Activated naive CD8-positive, alpha-beta T cell treated with anti-CD3 and anti-CD28 coated beads, Interleukin-2, amount 50 U/mL, for 24 hours (primary cell): ENCODE data around the gene PANX2.
"Not testable (repeated sequence)": the region's sequence is repeated elsewhere in the genome, so short reads cannot be mapped to it uniquely, and the experiment has no call there.

Experiments
- ATAC-seq: fragments of 150-1000 bp; cut with Tn5 transposase; one replicate; pipeline ENCODE4 v1.10.0; 2021
- DNase-seq: peaks from one replicate; pipeline ENCODE4 v3.0.0; 2021
- H3K27ac Mint-ChIP-seq: one replicate; pipeline ENCODE4 v1.8.0; 2021; ENCODE audit warnings: mild to moderate bottlenecking, mixed read lengths
- H3K27me3 Mint-ChIP-seq: one replicate; pipeline ENCODE4 v1.8.0; 2021; ENCODE audit warnings: mixed read lengths
- H3K36me3 Mint-ChIP-seq: one replicate; pipeline ENCODE4 v1.8.0; 2021; ENCODE audit warnings: low read depth, mixed read lengths
- H3K4me1 Mint-ChIP-seq: one replicate; pipeline ENCODE4 v1.8.0; 2021; ENCODE audit warnings: mixed read lengths
- H3K4me3 Mint-ChIP-seq: one replicate; pipeline ENCODE4 v1.8.0; 2021; ENCODE audit warnings: mild to moderate bottlenecking, moderate library complexity, mixed read lengths
- H3K9me3 Mint-ChIP-seq: one replicate; pipeline ENCODE4 v1.8.0; 2021; ENCODE audit warnings: mixed read lengths

The PANX2 gene

GRCh38 chr22:50157709-50158375 is 12.7 kb upstream of the PANX2 start:
- ATAC-seq (no peak), DNase-seq (no peak)
- H3K4me3 Mint-ChIP-seq = no peak overlapping the region
- no peak overlapping the region for H3K27ac Mint-ChIP-seq
- H3K36me3 Mint-ChIP-seq = no peaks in the 10 kb centered on the region
- H3K4me1 Mint-ChIP-seq = no peaks in the 10 kb centered on the region
- H3K27me3 Mint-ChIP-seq = peaks cover 12% of the 10 kb centered on the region
- H3K9me3 Mint-ChIP-seq = no peaks in the 10 kb centered on the region

DNA sequence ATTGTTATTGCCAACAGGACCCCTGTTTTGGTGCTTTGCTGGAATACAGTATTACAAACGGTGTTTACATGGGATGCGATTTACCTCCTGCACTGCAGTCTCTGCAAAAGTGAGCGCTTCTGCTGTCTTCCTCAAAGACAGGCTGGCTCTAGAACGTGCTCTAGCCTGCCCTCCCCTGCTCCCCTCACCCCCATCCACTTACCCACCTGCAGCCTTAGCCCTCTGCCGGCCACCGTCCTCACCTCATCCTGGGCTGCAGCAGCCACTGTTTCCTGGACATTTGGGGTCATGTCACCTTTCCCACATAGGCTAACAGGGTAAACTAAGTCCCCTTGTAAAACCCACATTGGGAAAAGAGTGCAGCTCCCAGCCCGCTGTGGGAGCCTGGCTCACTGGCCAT is 9.6 kb upstream of the PANX2 start:
- no peak for ATAC-seq
- Mint-ChIP-seq H3K27me3 (peaks cover 20% of the 10 kb centered on the region), H3K27ac (no peak overlapping the region)

GRCh38 chr22:50161508-50162390 is 8.8 kb upstream of the PANX2 start:
- Mint-ChIP-seq H3K9me3 (no peaks in the 10 kb centered on the region), H3K27ac (no peak overlapping the region), H3K36me3 (no peaks in the 10 kb centered on the region), H3K4me3 (no peak overlapping the region), H3K4me1 (no peaks in the 10 kb centered on the region), H3K27me3 (peaks cover 20% of the 10 kb centered on the region)
- DNase-seq = no peak
- ATAC-seq = no peak

More for the DNA sequence above, 9.6 kb upstream of the PANX2 start:
- Mint-ChIP-seq H3K36me3 (no peaks in the 10 kb centered on the region), H3K4me3 (no peak overlapping the region), H3K4me1 (no peaks in the 10 kb centered on the region), H3K9me3 (no peaks in the 10 kb centered on the region)
- no peak for DNase-seq

- Mint-ChIP-seq H3K27ac (no peak overlapping the region), H3K27me3 (peaks cover 21% of the 10 kb centered on the region), H3K4me3 (no peak overlapping the region), H3K4me1 (no peaks in the 10 kb centered on the region), H3K36me3 (no peaks in the 10 kb centered on the region), H3K9me3 (no peaks in the 10 kb centered on the region)
- ATAC-seq = no peak
- DNase-seq = no peak
These were observed 8.1 kb upstream of the PANX2 start for GRCh38 chr22:50162391-50162956.

- no peak overlapping the region for H3K27ac Mint-ChIP-seq
- H3K4me3 Mint-ChIP-seq = no peak overlapping the region
- DNase-seq = no peak
- H3K4me1 Mint-ChIP-seq = peaks cover 5% of the 10 kb centered on the region
- peaks cover 31% of the 10 kb centered on the region for H3K27me3 Mint-ChIP-seq
- ATAC-seq = no peak
- no peaks in the 10 kb centered on the region for H3K36me3 Mint-ChIP-seq
- no peaks in the 10 kb centered on the region for H3K9me3 Mint-ChIP-seq
These were observed 5.0 kb upstream of the PANX2 start for GRCh38 chr22:50165436-50166123.

DNA sequence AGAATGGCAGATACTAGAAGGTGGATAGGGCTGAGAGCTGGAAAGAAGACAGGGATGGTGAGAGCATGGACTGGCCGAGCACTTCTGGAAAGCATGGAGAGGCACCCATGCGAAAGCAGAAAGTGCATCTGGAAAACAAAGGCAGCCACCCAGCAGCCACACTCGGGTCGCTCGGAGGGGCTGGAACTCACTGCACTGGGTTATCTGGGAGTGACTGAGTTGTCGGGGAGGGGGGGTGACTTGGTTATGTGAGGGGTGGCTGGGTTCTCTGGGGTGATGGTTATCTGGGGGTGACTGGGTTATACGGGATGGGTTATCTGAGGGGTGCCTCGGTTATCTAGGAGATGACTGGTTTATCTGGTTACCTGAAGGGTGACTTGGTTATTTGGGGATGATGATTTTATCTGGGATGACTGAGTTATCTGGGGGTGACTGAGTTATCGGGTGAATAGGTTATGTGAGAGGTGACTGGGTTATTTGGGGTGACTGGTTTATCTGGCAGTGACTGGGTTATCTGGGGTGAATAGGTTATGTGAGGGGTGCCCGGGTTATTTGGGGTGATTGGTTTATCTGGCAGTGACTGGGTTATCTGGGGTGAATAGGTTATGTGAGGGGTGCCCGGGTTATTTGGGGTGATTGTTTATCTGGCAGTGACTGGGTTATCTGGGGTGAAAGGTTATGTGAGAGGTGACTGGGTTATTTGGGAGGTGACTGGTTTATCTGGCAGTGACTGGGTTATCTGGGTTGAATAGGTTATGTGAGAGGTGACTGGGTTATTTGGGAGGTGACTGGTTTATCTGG is 2.6 kb upstream of the PANX2 start:
- Mint-ChIP-seq H3K9me3 (no peaks in the 10 kb centered on the region), H3K27me3 (peaks cover 34% of the 10 kb centered on the region), H3K36me3 (no peaks in the 10 kb centered on the region), H3K4me1 (peaks cover 5% of the 10 kb centered on the region), H3K27ac (no peak overlapping the region), H3K4me3 (no peak overlapping the region)
- DNase-seq (no peak), ATAC-seq (no peak)

DNA sequence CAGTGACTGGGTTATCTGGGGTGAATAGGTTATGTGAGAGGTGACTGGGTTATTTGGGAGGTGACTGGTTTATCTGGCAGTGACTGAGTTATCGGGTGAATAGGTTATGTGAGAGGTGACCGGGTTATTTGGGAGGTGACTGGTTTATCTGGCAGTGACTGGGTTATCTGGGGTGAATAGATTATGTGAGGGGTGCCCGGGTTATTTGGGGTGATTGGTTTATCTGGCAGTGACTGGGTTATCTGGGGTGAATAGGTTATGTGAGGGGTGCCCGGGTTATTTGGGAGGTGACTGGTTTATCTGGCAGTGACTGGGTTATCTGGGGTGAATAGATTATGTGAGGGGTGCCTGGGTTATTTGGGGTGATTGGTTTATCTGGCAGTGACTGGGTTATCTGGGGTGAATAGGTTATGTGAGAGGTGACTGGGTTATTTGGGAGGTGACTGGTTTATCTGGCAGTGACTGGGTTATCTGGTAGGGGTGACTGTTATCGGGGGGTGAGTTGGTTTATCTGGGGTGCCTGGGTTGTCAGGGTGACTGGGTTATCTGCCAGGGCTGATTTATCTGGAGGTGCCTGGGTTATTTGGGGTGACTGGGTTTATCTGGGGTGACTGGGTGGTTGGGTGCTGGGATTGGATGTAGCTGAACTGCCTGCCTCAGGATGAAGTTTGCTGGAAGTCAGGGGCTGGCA is 1.9 kb upstream of the PANX2 start:
- H3K36me3 Mint-ChIP-seq, H3K4me1 Mint-ChIP-seq, DNase-seq, H3K9me3 Mint-ChIP-seq, ATAC-seq: not testable (repeated sequence)
- Mint-ChIP-seq H3K27me3 (peaks cover 35% of the 10 kb centered on the region), H3K27ac (peak overlapping the region; percentile 59), H3K4me3 (peak overlapping the region; percentile 50)

GRCh38 chr22:50169181-50169759 is 1.3 kb upstream of the PANX2 start:
- peaks cover 5% of the 10 kb centered on the region for H3K4me1 Mint-ChIP-seq
- H3K27me3 Mint-ChIP-seq = peaks cover 39% of the 10 kb centered on the region
- no peaks in the 10 kb centered on the region for H3K36me3 Mint-ChIP-seq
- ATAC-seq = no peak
- H3K27ac Mint-ChIP-seq = peak overlapping the region; percentile 59
- H3K9me3 Mint-ChIP-seq = no peaks in the 10 kb centered on the region
- peak overlapping the region; percentile 50 for H3K4me3 Mint-ChIP-seq
- DNase-seq = no peak

GRCh38 chr22:50169774-50170341 is 673 bp upstream of the PANX2 start:
- H3K4me3 Mint-ChIP-seq = peak overlapping the region; percentile 61
- DNase-seq = peak; percentile 64
- peak overlapping the region; percentile 52 for H3K27ac Mint-ChIP-seq
- peak; percentile 50 for ATAC-seq
- H3K36me3 Mint-ChIP-seq = no peaks in the 10 kb centered on the region
- H3K9me3 Mint-ChIP-seq = no peaks in the 10 kb centered on the region
- peaks cover 5% of the 10 kb centered on the region for H3K4me1 Mint-ChIP-seq
- peaks cover 39% of the 10 kb centered on the region for H3K27me3 Mint-ChIP-seq

DNA sequence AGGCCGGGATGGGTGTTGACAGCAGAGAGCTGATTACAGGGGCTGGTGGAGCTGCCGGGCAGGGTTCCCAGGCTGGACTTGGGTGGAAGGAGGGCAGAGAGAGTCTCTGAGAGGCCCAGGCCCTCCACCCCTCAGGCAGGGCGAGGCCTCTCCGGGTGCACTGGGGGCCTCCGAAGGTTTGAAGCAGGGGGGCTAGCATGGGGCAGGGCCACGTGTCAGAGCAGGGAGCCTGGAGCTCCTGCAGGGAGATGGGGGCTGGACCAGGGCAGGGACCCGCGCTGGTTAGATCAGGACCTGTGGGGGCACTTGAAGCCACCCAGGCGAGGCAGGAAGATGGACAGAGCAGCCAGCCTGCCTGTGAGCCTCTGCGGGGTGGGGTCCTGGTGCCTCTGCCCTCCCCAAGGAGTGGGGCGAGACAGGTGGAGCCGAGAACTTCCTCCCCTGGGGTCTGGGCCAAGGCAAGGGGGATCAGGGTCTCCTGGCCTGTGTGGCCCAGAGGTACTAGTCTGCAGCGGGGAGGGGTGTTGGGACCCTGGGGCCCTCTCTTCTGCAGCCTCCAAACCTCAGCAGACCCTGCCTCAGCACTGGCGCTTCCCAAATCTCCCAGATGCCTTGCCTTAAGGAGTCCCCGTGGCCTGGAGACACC is 911 bp downstream of the PANX2 start:
- H3K4me3 Mint-ChIP-seq = peak overlapping the region; percentile 73
- DNase-seq (no peak), ATAC-seq (no peak)
- peaks cover 5% of the 10 kb centered on the region for H3K4me1 Mint-ChIP-seq
- no peaks in the 10 kb centered on the region for H3K9me3 Mint-ChIP-seq
- peaks cover 35% of the 10 kb centered on the region for H3K27me3 Mint-ChIP-seq
- H3K36me3 Mint-ChIP-seq = no peaks in the 10 kb centered on the region
- peak overlapping the region; percentile 60 for H3K27ac Mint-ChIP-seq

GRCh38 chr22:50171965-50172421 is 1.5 kb downstream of the PANX2 start:
- Mint-ChIP-seq H3K4me3 (peak overlapping the region; percentile 8), H3K27ac (no peak overlapping the region), H3K4me1 (peaks cover 5% of the 10 kb centered on the region), H3K9me3 (no peaks in the 10 kb centered on the region), H3K27me3 (peaks cover 35% of the 10 kb centered on the region), H3K36me3 (no peaks in the 10 kb centered on the region)
- ATAC-seq = no peak
- DNase-seq = no peak

GRCh38 chr22:50173311-50173982 is 2.9 kb downstream of the PANX2 start:
- H3K4me3 Mint-ChIP-seq = no peak overlapping the region

More at GRCh38 chr22:50173311-50173982, 2.9 kb downstream of the PANX2 start:
- Mint-ChIP-seq H3K36me3 (no peaks in the 10 kb centered on the region), H3K27ac (no peak overlapping the region), H3K27me3 (peaks cover 27% of the 10 kb centered on the region), H3K4me1 (peaks cover 5% of the 10 kb centered on the region), H3K9me3 (no peaks in the 10 kb centered on the region)
- no peak for ATAC-seq
- peak; percentile 4 for DNase-seq
